HepG2 (cell line): Measurements from ENCODE around the gene ST6GALNAC2. TPM values are rescaled to one million over a fixed set of nuclear protein-coding genes. Genes with fewer than 3 reads are reported as not detected.

Source experiments
- FOXK1 ChIP-seq: sonication (generic); formaldehyde crosslinking; IDR thresholded peaks from 2 replicates; pipeline ENCODE4 v1.4.0; 2020; ENCODE audit warnings: low read depth, missing genetic modification reagents, borderline replicate concordance
- SOX6 ChIP-seq, 2 experiments: fragments of 450-650 bp in 1 of 2; sonication (generic) in 1 of 2; formaldehyde crosslinking in 1 of 2; IDR thresholded peaks; 2 replicates each; pipeline versions ENCODE4 v1.4.0 to v1.6.1; 2017 to 2020; ENCODE audit warnings: antibody characterized with exemption in 1 of 2, mild to moderate bottlenecking in 1 of 2, missing genetic modification reagents in 1 of 2
- SRF ChIP-seq: IDR thresholded peaks from 2 replicates; pipeline ENCODE4 v1.6.1; 2011; ENCODE audit warnings: mild to moderate bottlenecking, low read depth, low read length, moderate library complexity
- TRIM24 ChIP-seq: sonication (generic); formaldehyde crosslinking; IDR thresholded peaks from 2 replicates; pipeline ENCODE4 v1.8.0; 2022; ENCODE audit warnings: mild to moderate bottlenecking, missing genetic modification reagents
- ZFP62 ChIP-seq: sonication (generic); formaldehyde crosslinking; IDR thresholded peaks from 2 replicates; pipeline ENCODE4 v1.4.0; 2020; ENCODE audit warnings: missing genetic modification reagents
- ZIK1 ChIP-seq: sonication (generic); formaldehyde crosslinking; IDR thresholded peaks from 2 replicates; pipeline ENCODE4 v1.5.0; 2020; ENCODE audit warnings: mild to moderate bottlenecking, low read depth, missing genetic modification reagents, borderline replicate concordance
- ZNF331 ChIP-seq: sonication (generic); formaldehyde crosslinking; IDR thresholded peaks from 2 replicates; pipeline ENCODE4 v1.4.0; 2020; ENCODE audit warnings: missing genetic modification reagents
- ZNF777 ChIP-seq: sonication (generic); formaldehyde crosslinking; IDR thresholded peaks from 2 replicates; pipeline ENCODE4 v1.4.0; 2020; ENCODE audit warnings: missing genetic modification reagents
- polyA plus RNA-seq, 8 experiments: library from polyadenylated mRNA; depleted of rRNA in 3 of 8; stranded (reverse) in 7 of 8; unstranded in 1 of 8; fragments of >200 nt; fragmentation: Illumina TruSeq in 4 of 8; extraction: Trizol in 4 of 8; gene quantifications; 2 replicates each; pipeline versions ENCODE4 v1.2.1 to v1.2.3, GENCODE V29; 2011 to 2016; ENCODE audit warnings: low read depth in 4 of 8, missing spikeins in 1 of 8, mixed read lengths in 1 of 8; ENCODE audit not compliant: insufficient read depth in 1 of 8
- total RNA-seq, 5 experiments: library from RNA; depleted of rRNA; stranded (reverse); fragments of >200 nt; fragmentation: Illumina TruSeq; extraction: Trizol; gene quantifications; 2 replicates each; pipeline ENCODE4 v1.2.3, GENCODE V29; 2016; ENCODE audit warnings: low read depth in 1 of 5
- TF ChIP-seq, protein P1 (sequence below): sonication (generic); formaldehyde crosslinking; IDR thresholded peaks from 2 replicates; pipeline ENCODE4 v1.5.0; 2020; ENCODE audit warnings: mild to moderate bottlenecking, missing genetic modification reagents, moderate library complexity
- TF ChIP-seq, protein P2 (sequence below): IDR thresholded peaks from 2 replicates; pipeline ENCODE4 v1.6.1; 2012; ENCODE audit warnings: low read depth, low read length, improper control_type of control experiment
- TF ChIP-seq, protein P3 (sequence below): sonication (generic); formaldehyde crosslinking; IDR thresholded peaks from 2 replicates; pipeline ENCODE4 v1.5.1; 2020; ENCODE audit warnings: missing genetic modification reagents, mild to moderate bottlenecking, borderline replicate concordance
- TF ChIP-seq, protein P4 (sequence below): sonication (generic); formaldehyde crosslinking; IDR thresholded peaks from 2 replicates; pipeline ENCODE4 v1.9.0; 2021; ENCODE audit warnings: missing genetic modification reagents, mild to moderate bottlenecking, borderline replicate concordance
- TF ChIP-seq, protein P5 (sequence below): sonication (generic); formaldehyde crosslinking; conservative IDR thresholded peaks from 2 replicates; pipeline ENCODE4 v1.4.0; 2020; ENCODE audit warnings: missing genetic modification reagents

The ST6GALNAC2 gene
- total and polyA plus RNA-seq, 2 of the 13 experiments (the other 11 are each of a cell fraction or from before 2014, with no cell fraction given) = 0.12 to 0.49 TPM

DNA sequence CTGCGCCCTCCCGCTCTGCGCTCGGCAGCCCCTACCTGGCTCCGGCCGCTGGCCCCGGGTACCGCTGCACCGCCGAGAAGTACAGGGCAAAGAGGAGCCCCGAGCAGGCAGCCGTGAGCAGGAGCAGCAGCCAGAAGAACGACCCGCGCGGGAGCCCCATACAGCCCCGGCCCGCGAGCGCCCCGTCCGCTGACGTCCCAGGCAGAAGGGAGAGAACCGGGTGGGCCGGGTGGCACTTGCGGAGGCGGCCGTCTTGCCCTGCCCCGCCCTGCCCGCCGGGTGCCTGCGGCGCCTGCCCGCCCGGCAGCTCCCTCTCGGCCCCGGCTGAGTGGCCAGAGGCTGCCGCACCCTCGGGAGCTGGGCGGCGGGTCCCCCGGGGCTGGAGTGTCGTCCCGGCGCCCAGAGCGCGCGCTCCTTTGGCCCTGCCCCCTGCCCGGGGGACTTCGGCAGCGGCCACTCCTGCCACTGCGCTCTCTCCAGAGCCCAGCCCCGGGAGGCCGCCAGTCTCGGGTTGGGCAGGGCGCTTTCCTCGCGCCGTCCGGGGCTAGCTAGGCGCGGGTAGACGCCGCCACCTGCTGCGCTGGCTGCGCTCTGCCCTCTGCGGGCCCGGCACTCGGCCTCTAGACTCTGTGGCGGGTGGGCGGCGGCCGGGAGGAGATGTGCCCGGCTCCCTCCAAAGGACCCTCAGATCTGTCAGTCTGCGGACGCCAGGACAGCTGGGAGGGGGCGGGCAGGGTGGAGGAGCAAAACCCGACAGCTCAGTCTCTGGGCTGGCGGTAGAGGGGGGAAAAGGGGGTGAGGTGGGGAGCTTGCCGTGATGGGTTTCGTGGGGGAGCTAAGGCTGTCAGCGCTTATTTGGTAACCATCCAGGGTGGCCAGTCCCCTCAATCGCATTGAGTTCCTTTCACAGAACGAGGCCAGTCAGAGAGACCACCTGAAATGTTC lies at the start of gene ST6GALNAC2 (continued):
- TF ChIP-seq, protein P1, sequence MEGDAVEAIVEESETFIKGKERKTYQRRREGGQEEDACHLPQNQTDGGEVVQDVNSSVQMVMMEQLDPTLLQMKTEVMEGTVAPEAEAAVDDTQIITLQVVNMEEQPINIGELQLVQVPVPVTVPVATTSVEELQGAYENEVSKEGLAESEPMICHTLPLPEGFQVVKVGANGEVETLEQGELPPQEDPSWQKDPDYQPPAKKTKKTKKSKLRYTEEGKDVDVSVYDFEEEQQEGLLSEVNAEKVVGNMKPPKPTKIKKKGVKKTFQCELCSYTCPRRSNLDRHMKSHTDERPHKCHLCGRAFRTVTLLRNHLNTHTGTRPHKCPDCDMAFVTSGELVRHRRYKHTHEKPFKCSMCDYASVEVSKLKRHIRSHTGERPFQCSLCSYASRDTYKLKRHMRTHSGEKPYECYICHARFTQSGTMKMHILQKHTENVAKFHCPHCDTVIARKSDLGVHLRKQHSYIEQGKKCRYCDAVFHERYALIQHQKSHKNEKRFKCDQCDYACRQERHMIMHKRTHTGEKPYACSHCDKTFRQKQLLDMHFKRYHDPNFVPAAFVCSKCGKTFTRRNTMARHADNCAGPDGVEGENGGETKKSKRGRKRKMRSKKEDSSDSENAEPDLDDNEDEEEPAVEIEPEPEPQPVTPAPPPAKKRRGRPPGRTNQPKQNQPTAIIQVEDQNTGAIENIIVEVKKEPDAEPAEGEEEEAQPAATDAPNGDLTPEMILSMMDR (CRISPR knock-in tag) = peak; percentile 90
- TF ChIP-seq SOX6 (IDR thresholded peaks at IDR 0.05) = no peak
- TF ChIP-seq SOX6 (CRISPR knock-in tag; IDR thresholded peaks at IDR 0.05) = peak; percentile 64
- no peak for TF ChIP-seq SRF
- TF ChIP-seq, protein P2, sequence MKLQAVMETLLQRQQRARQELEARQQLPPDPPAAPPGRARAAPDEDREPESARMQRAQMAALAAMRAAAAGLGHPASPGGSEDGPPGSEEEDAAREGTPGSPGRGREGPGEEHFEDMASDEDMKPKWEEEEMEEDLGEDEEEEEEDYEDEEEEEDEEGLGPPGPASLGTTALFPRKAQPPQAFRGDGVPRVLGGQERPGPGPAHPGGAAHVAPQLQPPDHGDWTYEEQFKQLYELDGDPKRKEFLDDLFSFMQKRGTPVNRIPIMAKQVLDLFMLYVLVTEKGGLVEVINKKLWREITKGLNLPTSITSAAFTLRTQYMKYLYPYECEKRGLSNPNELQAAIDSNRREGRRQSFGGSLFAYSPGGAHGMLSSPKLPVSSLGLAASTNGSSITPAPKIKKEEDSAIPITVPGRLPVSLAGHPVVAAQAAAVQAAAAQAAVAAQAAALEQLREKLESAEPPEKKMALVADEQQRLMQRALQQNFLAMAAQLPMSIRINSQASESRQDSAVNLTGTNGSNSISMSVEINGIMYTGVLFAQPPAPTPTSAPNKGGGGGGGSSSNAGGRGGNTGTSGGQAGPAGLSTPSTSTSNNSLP = no peak
- TF ChIP-seq, protein P3, sequence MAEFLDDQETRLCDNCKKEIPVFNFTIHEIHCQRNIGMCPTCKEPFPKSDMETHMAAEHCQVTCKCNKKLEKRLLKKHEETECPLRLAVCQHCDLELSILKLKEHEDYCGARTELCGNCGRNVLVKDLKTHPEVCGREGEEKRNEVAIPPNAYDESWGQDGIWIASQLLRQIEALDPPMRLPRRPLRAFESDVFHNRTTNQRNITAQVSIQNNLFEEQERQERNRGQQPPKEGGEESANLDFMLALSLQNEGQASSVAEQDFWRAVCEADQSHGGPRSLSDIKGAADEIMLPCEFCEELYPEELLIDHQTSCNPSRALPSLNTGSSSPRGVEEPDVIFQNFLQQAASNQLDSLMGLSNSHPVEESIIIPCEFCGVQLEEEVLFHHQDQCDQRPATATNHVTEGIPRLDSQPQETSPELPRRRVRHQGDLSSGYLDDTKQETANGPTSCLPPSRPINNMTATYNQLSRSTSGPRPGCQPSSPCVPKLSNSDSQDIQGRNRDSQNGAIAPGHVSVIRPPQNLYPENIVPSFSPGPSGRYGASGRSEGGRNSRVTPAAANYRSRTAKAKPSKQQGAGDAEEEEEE (CRISPR knock-in tag) = no peak
- peak; percentile 51; the same call in 1 of the 2 replicates for TF ChIP-seq ZNF331 (CRISPR knock-in tag)
- TF ChIP-seq ZFP62 (CRISPR knock-in tag) = no peak
- 0 out of 2 replicates have a peak, but pooled peaks have one; percentile 27 for TF ChIP-seq ZIK1 (CRISPR knock-in tag)
- TF ChIP-seq TRIM24 (CRISPR knock-in tag) = no peak
- TF ChIP-seq, protein P4, sequence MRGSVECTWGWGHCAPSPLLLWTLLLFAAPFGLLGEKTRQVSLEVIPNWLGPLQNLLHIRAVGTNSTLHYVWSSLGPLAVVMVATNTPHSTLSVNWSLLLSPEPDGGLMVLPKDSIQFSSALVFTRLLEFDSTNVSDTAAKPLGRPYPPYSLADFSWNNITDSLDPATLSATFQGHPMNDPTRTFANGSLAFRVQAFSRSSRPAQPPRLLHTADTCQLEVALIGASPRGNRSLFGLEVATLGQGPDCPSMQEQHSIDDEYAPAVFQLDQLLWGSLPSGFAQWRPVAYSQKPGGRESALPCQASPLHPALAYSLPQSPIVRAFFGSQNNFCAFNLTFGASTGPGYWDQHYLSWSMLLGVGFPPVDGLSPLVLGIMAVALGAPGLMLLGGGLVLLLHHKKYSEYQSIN = no peak
- no peak for TF ChIP-seq FOXK1
- TF ChIP-seq, protein P5, sequence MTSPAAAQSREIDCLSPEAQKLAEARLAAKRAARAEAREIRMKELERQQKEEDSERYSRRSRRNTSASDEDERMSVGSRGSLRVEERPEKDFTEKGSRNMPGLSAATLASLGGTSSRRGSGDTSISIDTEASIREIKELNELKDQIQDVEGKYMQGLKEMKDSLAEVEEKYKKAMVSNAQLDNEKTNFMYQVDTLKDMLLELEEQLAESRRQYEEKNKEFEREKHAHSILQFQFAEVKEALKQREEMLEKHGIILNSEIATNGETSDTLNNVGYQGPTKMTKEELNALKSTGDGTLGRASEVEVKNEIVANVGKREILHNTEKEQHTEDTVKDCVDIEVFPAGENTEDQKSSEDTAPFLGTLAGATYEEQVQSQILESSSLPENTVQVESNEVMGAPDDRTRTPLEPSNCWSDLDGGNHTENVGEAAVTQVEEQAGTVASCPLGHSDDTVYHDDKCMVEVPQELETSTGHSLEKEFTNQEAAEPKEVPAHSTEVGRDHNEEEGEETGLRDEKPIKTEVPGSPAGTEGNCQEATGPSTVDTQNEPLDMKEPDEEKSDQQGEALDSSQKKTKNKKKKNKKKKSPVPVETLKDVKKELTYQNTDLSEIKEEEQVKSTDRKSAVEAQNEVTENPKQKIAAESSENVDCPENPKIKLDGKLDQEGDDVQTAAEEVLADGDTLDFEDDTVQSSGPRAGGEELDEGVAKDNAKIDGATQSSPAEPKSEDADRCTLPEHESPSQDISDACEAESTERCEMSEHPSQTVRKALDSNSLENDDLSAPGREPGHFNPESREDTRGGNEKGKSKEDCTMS = no peak
- peak; percentile 90 for TF ChIP-seq ZNF777 (CRISPR knock-in tag)
